Loucy (cell line): ENCODE measurements around the gene CRCP.
"Not testable (repeated sequence)": the region's sequence is repeated elsewhere in the genome, so short reads cannot be mapped to it uniquely, and the experiment has no call there.

Source experiments
- H2AFZ ChIP-seq: fragments of 200-600 bp; sonication (generic); 2 replicates; pipeline ENCODE4 v1.6.0; 2016; ENCODE audit warnings: antibody characterized with exemption, mild to moderate bottlenecking, low read length, moderate library complexity
- H3F3A ChIP-seq: fragments of 200-600 bp; 2 replicates; pipeline ENCODE4 v1.6.0; 2016; ENCODE audit warnings: antibody characterized with exemption, low read depth, mild to moderate bottlenecking
- H3K27me3 ChIP-seq: fragments of 200-600 bp; sonication (generic); 2 replicates; pipeline ENCODE4 v1.6.1; 2014; ENCODE audit warnings: low read length, mild to moderate bottlenecking; ENCODE audit not compliant: insufficient read depth, poor library complexity, severe bottlenecking
- H3K36me3 ChIP-seq: fragments of 200-600 bp; sonication (generic); 2 replicates; pipeline ENCODE4 v1.6.1; 2016; ENCODE audit warnings: low read length; ENCODE audit not compliant: insufficient read depth
- H3K4me1 ChIP-seq: fragments of 200-600 bp; sonication (generic); 2 replicates; pipeline ENCODE4 v1.5.1; 2014; ENCODE audit warnings: low read length, mild to moderate bottlenecking; ENCODE audit not compliant: insufficient read depth, poor library complexity, severe bottlenecking
- H3K4me2 ChIP-seq: fragments of 200-600 bp; sonication (generic); 2 replicates; pipeline ENCODE4 v1.6.0; 2014; ENCODE audit warnings: antibody characterized with exemption, low read length, low read depth, mild to moderate bottlenecking; ENCODE audit not compliant: poor library complexity, severe bottlenecking
- H3K4me3 ChIP-seq: fragments of 200-600 bp; sonication (generic); 2 replicates; pipeline ENCODE4 v1.5.1; 2014; ENCODE audit warnings: low read length, mild to moderate bottlenecking, mixed read lengths; ENCODE audit not compliant: poor library complexity, severe bottlenecking
- H3K79me2 ChIP-seq: fragments of 200-600 bp; sonication (generic); 2 replicates; pipeline ENCODE4 v1.6.1; 2014; ENCODE audit warnings: low read length; ENCODE audit not compliant: insufficient read depth
- H3K9ac ChIP-seq: fragments of 200-600 bp; sonication (generic); 2 replicates; pipeline ENCODE4 v1.6.0; 2014; ENCODE audit warnings: mild to moderate bottlenecking, low read depth, low read length, moderate library complexity; ENCODE audit not compliant: poor library complexity, severe bottlenecking
- H3K9me2 ChIP-seq: fragments of 200-600 bp; sonication (generic); replicated peaks from 2 replicates; pipeline ENCODE4 v1.6.1; 2016; ENCODE audit warnings: low read depth, low read length, mixed read lengths
- H3K9me3 ChIP-seq: fragments of 200-600 bp; sonication (generic); 2 replicates; pipeline ENCODE4 v1.6.1; 2014; ENCODE audit warnings: mild to moderate bottlenecking, antibody characterized with exemption, low read length, low read depth; ENCODE audit not compliant: insufficient read depth
- H4K20me1 ChIP-seq: fragments of 200-600 bp; sonication (generic); 2 replicates; pipeline ENCODE4 v1.6.0; 2014; ENCODE audit warnings: antibody characterized with exemption, low read length, mild to moderate bottlenecking; ENCODE audit not compliant: insufficient read depth, poor library complexity, severe bottlenecking
- EZH2phosphoT487 ChIP-seq: fragments of 200-600 bp; IDR thresholded peaks from 2 replicates; pipeline ENCODE4 v1.6.1; 2018; ENCODE audit warnings: antibody characterized with exemption, mild to moderate bottlenecking, moderate library complexity, borderline replicate concordance
- TF ChIP-seq, protein P1 (sequence below): fragments of 200-600 bp; sonication (generic); conservative IDR thresholded peaks from 2 replicates; pipeline ENCODE4 v1.5.1; 2014; ENCODE audit warnings: mild to moderate bottlenecking, antibody characterized with exemption, low read length

CRCP gene

DNA sequence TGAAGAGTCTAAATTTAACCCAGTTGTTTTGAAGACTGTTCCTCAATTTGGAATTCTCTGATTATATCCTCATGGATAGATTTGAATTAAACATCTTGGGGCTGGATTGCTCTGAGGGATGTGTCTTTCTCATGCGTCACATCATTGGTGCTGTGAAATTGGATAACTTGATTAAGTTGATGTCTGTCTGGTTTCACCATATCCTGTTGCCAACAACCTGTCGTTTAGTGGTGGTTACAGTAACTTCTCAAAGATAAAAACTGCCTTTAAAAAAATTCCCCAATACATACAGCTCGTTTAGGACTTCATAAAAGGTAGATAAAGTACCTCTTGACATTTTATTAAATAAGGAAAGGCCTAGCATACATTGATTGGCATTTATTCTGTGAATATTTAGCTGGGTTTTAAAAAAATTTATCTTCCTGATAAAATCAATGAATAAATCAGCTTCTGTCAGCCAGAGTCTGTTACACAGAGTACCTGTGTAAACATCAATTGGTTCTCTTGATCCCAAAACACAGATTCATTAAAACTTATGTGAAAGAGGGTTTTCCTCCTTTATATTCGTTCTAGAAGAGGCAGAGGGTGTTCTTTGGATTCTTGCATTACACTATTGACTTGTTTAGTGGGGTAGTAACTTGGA is 10.5 kb downstream of the CRCP start:
- H3K79me2 ChIP-seq: peaks cover 90% of the 10 kb centered on the region
- TF ChIP-seq, protein P1, sequence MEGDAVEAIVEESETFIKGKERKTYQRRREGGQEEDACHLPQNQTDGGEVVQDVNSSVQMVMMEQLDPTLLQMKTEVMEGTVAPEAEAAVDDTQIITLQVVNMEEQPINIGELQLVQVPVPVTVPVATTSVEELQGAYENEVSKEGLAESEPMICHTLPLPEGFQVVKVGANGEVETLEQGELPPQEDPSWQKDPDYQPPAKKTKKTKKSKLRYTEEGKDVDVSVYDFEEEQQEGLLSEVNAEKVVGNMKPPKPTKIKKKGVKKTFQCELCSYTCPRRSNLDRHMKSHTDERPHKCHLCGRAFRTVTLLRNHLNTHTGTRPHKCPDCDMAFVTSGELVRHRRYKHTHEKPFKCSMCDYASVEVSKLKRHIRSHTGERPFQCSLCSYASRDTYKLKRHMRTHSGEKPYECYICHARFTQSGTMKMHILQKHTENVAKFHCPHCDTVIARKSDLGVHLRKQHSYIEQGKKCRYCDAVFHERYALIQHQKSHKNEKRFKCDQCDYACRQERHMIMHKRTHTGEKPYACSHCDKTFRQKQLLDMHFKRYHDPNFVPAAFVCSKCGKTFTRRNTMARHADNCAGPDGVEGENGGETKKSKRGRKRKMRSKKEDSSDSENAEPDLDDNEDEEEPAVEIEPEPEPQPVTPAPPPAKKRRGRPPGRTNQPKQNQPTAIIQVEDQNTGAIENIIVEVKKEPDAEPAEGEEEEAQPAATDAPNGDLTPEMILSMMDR: no peak
- no peak for TF ChIP-seq EZH2phosphoT487
- no peak overlapping the region for H2AFZ ChIP-seq
- H3F3A ChIP-seq: no peaks in the 10 kb centered on the region
- peak overlapping the region; percentile 59 for H3K4me2 ChIP-seq
- peaks cover 42% of the 10 kb centered on the region for H4K20me1 ChIP-seq
- H3K27me3 ChIP-seq: no peaks in the 10 kb centered on the region
- peak overlapping the region; percentile 47 for H3K4me3 ChIP-seq
- no peaks in the 10 kb centered on the region for H3K9me3 ChIP-seq
- peaks cover 27% of the 10 kb centered on the region for H3K4me1 ChIP-seq
- H3K36me3 ChIP-seq: no peaks in the 10 kb centered on the region
- no peaks in the 10 kb centered on the region for H3K9me2 ChIP-seq
- peak overlapping the region; percentile 48 for H3K9ac ChIP-seq

DNA sequence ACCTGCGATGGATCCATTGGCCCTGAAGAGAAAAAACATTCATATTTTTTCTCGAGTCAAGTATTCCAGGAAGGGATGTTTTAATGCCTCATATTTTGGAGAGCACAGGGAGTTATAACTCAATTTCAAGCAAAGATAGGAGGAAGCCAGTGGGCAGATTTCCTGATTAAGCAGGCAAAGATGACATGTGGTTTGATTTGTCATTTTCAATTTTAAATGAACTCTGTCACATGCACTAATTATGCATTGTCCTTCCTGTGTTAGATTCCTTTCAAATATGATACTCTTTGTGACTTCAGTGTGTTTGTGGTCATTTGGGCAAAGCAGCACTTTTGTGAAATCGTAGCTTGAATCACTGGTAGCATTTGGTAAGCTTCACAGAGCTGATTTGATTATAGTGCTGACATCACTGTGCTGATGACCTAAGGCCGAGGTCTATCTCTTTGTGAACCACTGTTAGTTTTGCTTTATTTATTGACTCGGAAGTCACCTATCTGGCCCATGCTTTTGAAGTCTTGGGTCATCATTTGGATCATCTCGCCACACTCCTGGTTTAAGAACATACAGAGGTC is 11.2 kb downstream of the CRCP start:
- not testable (repeated sequence) for H3K9me2 ChIP-seq, H3F3A ChIP-seq, H3K9ac ChIP-seq, H3K9me3 ChIP-seq, H3K4me3 ChIP-seq, H3K27me3 ChIP-seq, H3K36me3 ChIP-seq, H2AFZ ChIP-seq
- peaks cover 27% of the 10 kb centered on the region for H3K4me1 ChIP-seq
- peak overlapping the region; percentile 59 for H3K4me2 ChIP-seq
- H4K20me1 ChIP-seq: peaks cover 42% of the 10 kb centered on the region
- H3K79me2 ChIP-seq: peaks cover 84% of the 10 kb centered on the region

DNA sequence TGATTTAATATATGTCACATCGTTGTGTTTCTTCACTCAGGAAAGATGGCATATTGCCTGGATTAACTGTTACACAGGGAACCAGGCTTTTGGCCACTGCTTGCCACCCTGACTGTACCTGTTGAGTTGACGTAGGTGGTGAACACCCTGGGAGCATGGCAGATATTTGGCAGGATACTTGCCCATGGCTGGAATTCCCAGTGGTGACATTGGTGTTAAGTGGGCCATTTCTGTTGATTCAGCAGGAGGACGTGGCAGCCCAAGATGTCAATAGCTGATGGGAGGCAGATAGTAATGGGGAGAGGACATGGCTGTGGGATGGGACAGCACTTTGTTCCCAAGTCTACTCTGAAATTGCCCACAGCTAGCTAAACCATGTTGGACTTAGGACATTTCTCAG is 12.5 kb downstream of the CRCP start:
- not testable (repeated sequence) for H3K4me3 ChIP-seq, H3K9ac ChIP-seq, H3K9me2 ChIP-seq, H3K4me2 ChIP-seq, H3K9me3 ChIP-seq, H3K27me3 ChIP-seq, H2AFZ ChIP-seq, H3F3A ChIP-seq
- Histone ChIP-seq H4K20me1 (peaks cover 38% of the 10 kb centered on the region), H3K36me3 (peaks cover 19% of the 10 kb centered on the region; the same call in 1 of the 2 replicates), H3K79me2 (peaks cover 72% of the 10 kb centered on the region), H3K4me1 (peaks cover 27% of the 10 kb centered on the region)

DNA sequence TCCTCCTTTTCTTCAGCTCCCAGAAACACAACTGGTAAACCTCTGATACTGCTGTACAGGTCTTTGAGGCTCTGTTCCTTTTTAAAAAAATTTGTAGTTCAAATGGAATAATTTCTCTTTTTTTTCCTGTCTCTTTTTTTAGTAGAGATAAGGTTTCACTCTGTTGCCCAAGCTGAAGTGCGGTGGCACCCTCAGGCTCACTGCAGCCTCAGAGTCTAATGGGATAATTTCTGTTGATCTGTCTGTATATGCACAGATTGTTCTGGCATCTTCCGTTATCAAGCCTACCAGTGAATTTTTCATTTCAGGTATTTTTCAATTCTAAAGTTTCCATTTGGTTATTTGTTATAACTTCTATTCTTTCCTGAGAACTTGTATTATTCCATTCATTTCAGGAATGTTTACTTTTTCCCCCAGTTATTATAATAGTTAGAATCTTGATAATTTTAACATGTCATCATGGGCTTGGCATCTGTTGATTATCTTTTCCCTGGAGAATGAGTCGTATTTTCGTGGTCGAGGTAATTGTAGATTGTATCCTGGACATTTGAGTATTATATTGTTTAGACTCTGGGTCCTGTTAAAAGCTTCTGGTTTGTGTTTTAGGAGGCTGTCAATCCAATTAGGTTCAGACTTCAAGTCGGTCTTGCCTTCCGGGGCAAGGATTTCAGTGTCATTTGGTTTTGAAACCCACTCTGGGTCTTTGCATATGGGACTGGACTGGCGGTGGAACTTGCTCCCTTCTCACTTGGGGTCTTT is 24.5 kb downstream of the CRCP start:
- TF ChIP-seq, protein P1: no peak
- TF ChIP-seq EZH2phosphoT487: no peak
- H4K20me1 ChIP-seq: peaks cover 8% of the 10 kb centered on the region
- no peak overlapping the region for H3K4me2 ChIP-seq
- no peaks in the 10 kb centered on the region for H3F3A ChIP-seq
- no peak overlapping the region for H2AFZ ChIP-seq
- H3K36me3 ChIP-seq: peaks cover 81% of the 10 kb centered on the region; the same call in 1 of the 2 replicates
- H3K9ac ChIP-seq: no peak overlapping the region
- no peak overlapping the region for H3K4me3 ChIP-seq
- no peaks in the 10 kb centered on the region for H3K4me1 ChIP-seq
- no peaks in the 10 kb centered on the region for H3K27me3 ChIP-seq
- H3K79me2 ChIP-seq: peaks cover 10% of the 10 kb centered on the region; the same call in 1 of the 2 replicates
- H3K9me3 ChIP-seq: no peaks in the 10 kb centered on the region
- H3K9me2 ChIP-seq: no peaks in the 10 kb centered on the region
